Liver (tissue), 9 donors: ENCODE measurements around the gene EIF2AK2. TPM values are rescaled to one million over a fixed set of nuclear protein-coding genes. Genes with fewer than 3 reads are reported as not detected.
A peak's percentile ranks its signal among the peaks of the same experiment; 100 is the strongest.

Experiments
- DNase-seq: peaks from one replicate; pipeline ENCODE4 v3.0.0-alpha.2; 2017; ENCODE audit warnings: low spot score
- H3K27ac ChIP-seq, 2 donors: one replicate each; pipeline ENCODE4 v1.7.0; 2013; ENCODE audit warnings: inconsistent platforms in 2 of 2, low read length in 2 of 2, control low read depth in 1 of 2, low read depth in 1 of 2, mild to moderate bottlenecking in 1 of 2
- H3K27me3 ChIP-seq, 4 donors: one replicate each; pipeline versions ENCODE4 v1.6.1 to v1.7.0; 2013; ENCODE audit warnings: low read length in 3 of 4, inconsistent platforms in 1 of 4, mild to moderate bottlenecking in 1 of 4, moderate library complexity in 1 of 4; ENCODE audit not compliant: control insufficient read depth in 4 of 4, insufficient read depth in 4 of 4
- H3K36me3 ChIP-seq, 4 donors: one replicate each; pipeline versions ENCODE4 v1.6.1 to v1.7.0; 2013; ENCODE audit warnings: low read length in 3 of 4, mild to moderate bottlenecking in 3 of 4, low read depth in 1 of 4, moderate library complexity in 1 of 4; ENCODE audit not compliant: control insufficient read depth in 4 of 4, insufficient read depth in 3 of 4
- H3K4me1 ChIP-seq, 4 donors: one replicate each; pipeline versions ENCODE4 v1.6.1 to v1.7.0; 2013; ENCODE audit warnings: low read length in 3 of 4, mild to moderate bottlenecking in 3 of 4, moderate library complexity in 1 of 4; ENCODE audit not compliant: control insufficient read depth in 4 of 4, insufficient read depth in 4 of 4
- H3K4me3 ChIP-seq, 3 donors: one replicate each; pipeline versions ENCODE4 v1.6.1 to v1.7.0; 2013; ENCODE audit warnings: low read length in 3 of 3, control low read depth in 1 of 3, low read depth in 1 of 3, mild to moderate bottlenecking in 1 of 3
- H3K9ac ChIP-seq, 2 donors: one replicate each; pipeline ENCODE4 v1.7.0; 2013; ENCODE audit warnings: low read length in 2 of 2, mild to moderate bottlenecking in 2 of 2, moderate library complexity in 2 of 2, control low read depth in 1 of 2, low read depth in 1 of 2
- H3K9me3 ChIP-seq, 4 donors: one replicate each; pipeline versions ENCODE4 v1.6.1 to v1.7.0; 2013; ENCODE audit warnings: low read length in 3 of 4; ENCODE audit not compliant: control insufficient read depth in 4 of 4
- EGR1 ChIP-seq, 2 donors: IDR thresholded peaks; 2 replicates each; pipeline ENCODE4 v1.6.1; 2016 to 2018; ENCODE audit warnings: antibody characterized with exemption in 2 of 2, low read depth in 2 of 2
- FOXA1 ChIP-seq: IDR thresholded peaks from 2 replicates; pipeline ENCODE4 v1.6.1; 2016; ENCODE audit warnings: antibody characterized with exemption
- FOXA2 ChIP-seq: IDR thresholded peaks from 2 replicates; pipeline ENCODE4 v1.6.1; 2016; ENCODE audit warnings: antibody characterized with exemption
- HNF4A ChIP-seq, 2 donors: conservative IDR thresholded peaks; 2 replicates each; pipeline ENCODE4 v1.6.1; 2016; ENCODE audit warnings: antibody characterized with exemption in 2 of 2, mild to moderate bottlenecking in 2 of 2
- HNF4G ChIP-seq: IDR thresholded peaks from 2 replicates; pipeline ENCODE4 v1.6.1; 2016; ENCODE audit warnings: antibody characterized with exemption
- JUND ChIP-seq, 2 donors: IDR thresholded peaks; 2 replicates each; pipeline ENCODE4 v1.6.1; 2016; ENCODE audit warnings: antibody characterized with exemption in 2 of 2
- RAD21 ChIP-seq, 2 donors: IDR thresholded peaks; 2 replicates each; pipeline ENCODE4 v1.6.1; 2016; ENCODE audit warnings: antibody characterized with exemption in 2 of 2, mild to moderate bottlenecking in 2 of 2
- RXRA ChIP-seq, 2 donors: IDR thresholded peaks; 2 replicates each; pipeline ENCODE4 v1.6.1; 2017 to 2018; ENCODE audit warnings: antibody characterized with exemption in 2 of 2, mild to moderate bottlenecking in 1 of 2
- SP1 ChIP-seq: IDR thresholded peaks from 2 replicates; pipeline ENCODE4 v1.6.1; 2018; ENCODE audit warnings: antibody characterized with exemption, mild to moderate bottlenecking
- YY1 ChIP-seq: IDR thresholded peaks from 2 replicates; pipeline ENCODE4 v1.6.1; 2016; ENCODE audit warnings: antibody characterized with exemption, mild to moderate bottlenecking
- WGBS: extraction: QIAGEN DNeasy Blood & Tissue Kit; methylation state at CpG from one replicate; pipeline ENCODE4 v1.1.7; 2013; 5-methylcytosine and 5-hydroxymethylcytosine counted together
- polyA plus RNA-seq, 2 donors: library from polyadenylated mRNA; stranded (reverse) in 1 of 2; unstranded in 1 of 2; fragments of 200-250 nt in 1 of 2; fragments of >200 nt in 1 of 2; fragmentation: Nextera tagmentation in 1 of 2; extraction: Ambion mirVana in 1 of 2; gene quantifications; one replicate each; pipeline versions ENCODE4 v1.2.1 to v1.2.3, GENCODE V29; 2013 to 2015
- total RNA-seq, 2 donors: library from RNA; depleted of rRNA; stranded (reverse); fragments of >200 nt; gene quantifications; one replicate each; pipeline ENCODE4 v1.2.3, GENCODE V29; 2014
- TF ChIP-seq, protein P1 (sequence below): IDR thresholded peaks from 2 replicates; pipeline ENCODE4 v1.6.1; 2016; ENCODE audit warnings: antibody characterized with exemption
- TF ChIP-seq, protein P2 (sequence below): IDR thresholded peaks from 2 replicates; pipeline ENCODE4 v1.6.1; 2016; ENCODE audit warnings: antibody characterized with exemption, mild to moderate bottlenecking
- TF ChIP-seq, protein P3 (sequence below): IDR thresholded peaks from 2 replicates; pipeline ENCODE4 v1.6.1; 2016; ENCODE audit warnings: antibody characterized with exemption
- donor health status: healthy.
- donor health status: healthy.
- donor health status: healthy.
- donor health status: healthy.
- donor health status: healthy.

The EIF2AK2 gene
- total and polyA plus RNA-seq, 4 donors: 4.4 to 20.0 (median 13.2) TPM

GRCh38 chr2:37068686-37069085 is 88.1 kb downstream of the EIF2AK2 start (continued):
- TF ChIP-seq, protein P1, sequence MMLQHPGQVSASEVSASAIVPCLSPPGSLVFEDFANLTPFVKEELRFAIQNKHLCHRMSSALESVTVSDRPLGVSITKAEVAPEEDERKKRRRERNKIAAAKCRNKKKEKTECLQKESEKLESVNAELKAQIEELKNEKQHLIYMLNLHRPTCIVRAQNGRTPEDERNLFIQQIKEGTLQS: no peak
- TF ChIP-seq HNF4G (no peak), HNF4A (conservative IDR thresholded peaks at IDR 0.05) (no peak), YY1 (no peak), FOXA1 (no peak), RXRA (IDR thresholded peaks at IDR 0.05) (no peak)
- TF ChIP-seq, protein P2, sequence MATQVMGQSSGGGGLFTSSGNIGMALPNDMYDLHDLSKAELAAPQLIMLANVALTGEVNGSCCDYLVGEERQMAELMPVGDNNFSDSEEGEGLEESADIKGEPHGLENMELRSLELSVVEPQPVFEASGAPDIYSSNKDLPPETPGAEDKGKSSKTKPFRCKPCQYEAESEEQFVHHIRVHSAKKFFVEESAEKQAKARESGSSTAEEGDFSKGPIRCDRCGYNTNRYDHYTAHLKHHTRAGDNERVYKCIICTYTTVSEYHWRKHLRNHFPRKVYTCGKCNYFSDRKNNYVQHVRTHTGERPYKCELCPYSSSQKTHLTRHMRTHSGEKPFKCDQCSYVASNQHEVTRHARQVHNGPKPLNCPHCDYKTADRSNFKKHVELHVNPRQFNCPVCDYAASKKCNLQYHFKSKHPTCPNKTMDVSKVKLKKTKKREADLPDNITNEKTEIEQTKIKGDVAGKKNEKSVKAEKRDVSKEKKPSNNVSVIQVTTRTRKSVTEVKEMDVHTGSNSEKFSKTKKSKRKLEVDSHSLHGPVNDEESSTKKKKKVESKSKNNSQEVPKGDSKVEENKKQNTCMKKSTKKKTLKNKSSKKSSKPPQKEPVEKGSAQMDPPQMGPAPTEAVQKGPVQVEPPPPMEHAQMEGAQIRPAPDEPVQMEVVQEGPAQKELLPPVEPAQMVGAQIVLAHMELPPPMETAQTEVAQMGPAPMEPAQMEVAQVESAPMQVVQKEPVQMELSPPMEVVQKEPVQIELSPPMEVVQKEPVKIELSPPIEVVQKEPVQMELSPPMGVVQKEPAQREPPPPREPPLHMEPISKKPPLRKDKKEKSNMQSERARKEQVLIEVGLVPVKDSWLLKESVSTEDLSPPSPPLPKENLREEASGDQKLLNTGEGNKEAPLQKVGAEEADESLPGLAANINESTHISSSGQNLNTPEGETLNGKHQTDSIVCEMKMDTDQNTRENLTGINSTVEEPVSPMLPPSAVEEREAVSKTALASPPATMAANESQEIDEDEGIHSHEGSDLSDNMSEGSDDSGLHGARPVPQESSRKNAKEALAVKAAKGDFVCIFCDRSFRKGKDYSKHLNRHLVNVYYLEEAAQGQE: no peak

GRCh38 chr2:37061776-37062175 is 95.0 kb downstream of the EIF2AK2 start:
- no peaks in the 10 kb centered on the region for H3K4me1 ChIP-seq
- no peaks in the 10 kb centered on the region for H3K27me3 ChIP-seq
- H3K9ac ChIP-seq: no peak overlapping the region
- H3K36me3 ChIP-seq: peaks cover 5 to 58% (median 53%) of the 10 kb centered on the region in 4 donors
- H3K9me3 ChIP-seq: no peaks in the 10 kb centered on the region
- DNase-seq: no peak
- 99% methylated on average over 5 of the region's 5 CpGs for WGBS
- H3K4me3 ChIP-seq: no peak overlapping the region
- H3K27ac ChIP-seq: no peak overlapping the region
- TF ChIP-seq HNF4G: no peak
- TF ChIP-seq FOXA2: no peak
- TF ChIP-seq YY1: no peak
- no peak for TF ChIP-seq JUND (IDR thresholded peaks at IDR 0.05)
- TF ChIP-seq, protein P1: no peak
- TF ChIP-seq, protein P2: no peak
- no peak for TF ChIP-seq RAD21 (IDR thresholded peaks at IDR 0.05)
- TF ChIP-seq FOXA1: no peak
- TF ChIP-seq RXRA (IDR thresholded peaks at IDR 0.05): no peak
- no peak for TF ChIP-seq SP1

DNA sequence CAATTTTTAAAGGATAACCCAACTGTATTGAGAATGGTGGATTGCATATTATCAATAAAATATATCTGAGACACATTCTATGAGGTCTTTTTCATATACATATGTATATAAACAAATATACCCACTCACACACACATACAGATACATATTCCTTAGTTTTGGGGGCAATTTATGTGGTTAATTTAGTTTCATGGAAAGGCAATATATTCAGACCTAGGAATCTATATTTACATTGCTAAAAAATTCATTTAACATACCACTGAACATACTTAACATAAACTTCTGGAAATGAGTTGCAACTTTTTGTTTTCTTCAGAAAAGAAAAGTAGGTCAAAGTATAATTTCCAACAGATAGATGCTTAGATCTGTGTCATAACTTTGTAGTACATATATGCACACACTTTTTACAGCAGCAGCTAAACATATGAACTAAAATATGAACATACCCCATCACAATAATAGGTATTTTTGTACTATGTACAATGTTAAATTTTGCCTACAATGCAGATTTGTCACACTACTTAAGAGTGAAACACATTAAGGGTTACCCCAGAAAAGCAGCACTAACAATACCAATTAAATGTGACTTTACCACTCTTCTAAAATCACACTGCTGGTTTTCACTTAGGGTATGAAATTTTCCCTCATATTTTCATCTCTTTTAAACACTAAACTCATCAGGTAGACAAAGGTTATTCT is 95.6 kb downstream of the EIF2AK2 start:
- TF ChIP-seq, protein P3, sequence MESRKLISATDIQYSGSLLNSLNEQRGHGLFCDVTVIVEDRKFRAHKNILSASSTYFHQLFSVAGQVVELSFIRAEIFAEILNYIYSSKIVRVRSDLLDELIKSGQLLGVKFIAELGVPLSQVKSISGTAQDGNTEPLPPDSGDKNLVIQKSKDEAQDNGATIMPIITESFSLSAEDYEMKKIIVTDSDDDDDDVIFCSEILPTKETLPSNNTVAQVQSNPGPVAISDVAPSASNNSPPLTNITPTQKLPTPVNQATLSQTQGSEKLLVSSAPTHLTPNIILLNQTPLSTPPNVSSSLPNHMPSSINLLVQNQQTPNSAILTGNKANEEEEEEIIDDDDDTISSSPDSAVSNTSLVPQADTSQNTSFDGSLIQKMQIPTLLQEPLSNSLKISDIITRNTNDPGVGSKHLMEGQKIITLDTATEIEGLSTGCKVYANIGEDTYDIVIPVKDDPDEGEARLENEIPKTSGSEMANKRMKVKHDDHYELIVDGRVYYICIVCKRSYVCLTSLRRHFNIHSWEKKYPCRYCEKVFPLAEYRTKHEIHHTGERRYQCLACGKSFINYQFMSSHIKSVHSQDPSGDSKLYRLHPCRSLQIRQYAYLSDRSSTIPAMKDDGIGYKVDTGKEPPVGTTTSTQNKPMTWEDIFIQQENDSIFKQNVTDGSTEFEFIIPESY: peak; percentile 16
- TF ChIP-seq EGR1 (IDR thresholded peaks at IDR 0.05; ENCODE audit: low read depth in 2 of 2): no peak
- TF ChIP-seq FOXA2: no peak
- Histone ChIP-seq H3K4me3 (no peak overlapping the region), H3K27me3 (no peaks in the 10 kb centered on the region), H3K9me3 (no peaks in the 10 kb centered on the region), H3K9ac (no peak overlapping the region), H3K4me1 (no peaks in the 10 kb centered on the region), H3K36me3 (peaks cover 5 to 63% (median 57%) of the 10 kb centered on the region in 4 donors), H3K27ac (no peak overlapping the region)
- DNase-seq: no peak
